Uterus (tissue), 2 donors: Measurements from ENCODE around the gene BEST1.

Experiments
- CTCF ChIP-seq, 4 experiments: fragments of 200-600 bp in 2 of 4; fragments of 450-650 bp in 2 of 4; sonication (generic) in 2 of 4; IDR thresholded peaks; one replicate each; pipeline ENCODE4 v1.5.1; 2016 to 2019; ENCODE audit warnings: antibody characterized with exemption in 4 of 4, mild to moderate bottlenecking in 2 of 4, moderate library complexity in 1 of 4
- POLR2A ChIP-seq, 2 donors: fragments of 450-650 bp; IDR thresholded peaks; one replicate each; pipeline ENCODE4 v1.6.1; 2016; ENCODE audit warnings: antibody characterized with exemption in 2 of 2, mild to moderate bottlenecking in 1 of 2, moderate library complexity in 1 of 2

- no peak for TF ChIP-seq POLR2A (IDR thresholded peaks at IDR 0.05)
- TF ChIP-seq CTCF (IDR thresholded peaks at IDR 0.05): no peak
Measured at GRCh38 chr11:61924064-61924455, 26.1 kb upstream of the BEST1 start.
